HG02588 (cell line): ENCODE measurements around the gene FBLN7.

Source experiments
- ATAC-seq: cut with Tn5 transposase; IDR thresholded peaks from one replicate; pipeline ENCODE4 v1.9.1; 2021; ENCODE audit warnings: mild to moderate bottlenecking, moderate library complexity; ENCODE audit not compliant: unreplicated experiment

The FBLN7 gene

GRCh38 chr2:112220186-112220585 is 82.0 kb downstream of the FBLN7 start:
- ATAC-seq: no peak

GRCh38 chr2:112220831-112221230 is 82.6 kb downstream of the FBLN7 start:
- no peak for ATAC-seq

- ATAC-seq: no peak
These were observed 91.2 kb downstream of the FBLN7 start for GRCh38 chr2:112229348-112229747.

GRCh38 chr2:112230371-112230770 is 92.2 kb downstream of the FBLN7 start:
- no peak for ATAC-seq
